HepG2 (cell line): Measurements from ENCODE around the gene TBC1D5. TPM values are rescaled to one million over a fixed set of nuclear protein-coding genes. Genes with fewer than 3 reads are reported as not detected.

Experiments used
- ARID5B ChIP-seq: IDR thresholded peaks from 2 replicates; pipeline ENCODE4 v1.4.0; 2020; ENCODE audit warnings: mild to moderate bottlenecking, missing genetic modification reagents
- ESRRA ChIP-seq: sonication (generic); formaldehyde crosslinking; IDR thresholded peaks from 2 replicates; pipeline ENCODE4 v1.5.1; 2020; ENCODE audit warnings: mild to moderate bottlenecking, low read depth, missing genetic modification reagents
- LRRFIP1 ChIP-seq: sonication (generic); formaldehyde crosslinking; conservative IDR thresholded peaks from 2 replicates; pipeline ENCODE4 v1.4.0; 2020; ENCODE audit warnings: missing genetic modification reagents
- TEAD3 ChIP-seq: optimal IDR thresholded peaks from 2 replicates; pipeline ENCODE3; 2016; ENCODE audit warnings: borderline replicate concordance
- TFAP4 ChIP-seq: sonication (generic); IDR thresholded peaks from 2 replicates; pipeline ENCODE4 v1.6.1; 2016; ENCODE audit warnings: low read depth, borderline replicate concordance
- UBTF ChIP-seq: sonication (generic); formaldehyde crosslinking; IDR thresholded peaks from 2 replicates; pipeline ENCODE4 v1.4.0; 2020; ENCODE audit warnings: mild to moderate bottlenecking, missing genetic modification reagents
- polyA plus RNA-seq, 8 experiments: library from polyadenylated mRNA; depleted of rRNA in 3 of 8; stranded (reverse) in 7 of 8; unstranded in 1 of 8; fragments of >200 nt; fragmentation: Illumina TruSeq in 4 of 8; extraction: Trizol in 4 of 8; gene quantifications; 2 replicates each; pipeline versions ENCODE4 v1.2.1 to v1.2.3, GENCODE V29; 2011 to 2016; ENCODE audit warnings: low read depth in 4 of 8, missing spikeins in 1 of 8, mixed read lengths in 1 of 8; ENCODE audit not compliant: insufficient read depth in 1 of 8
- total RNA-seq, 5 experiments: library from RNA; depleted of rRNA; stranded (reverse); fragments of >200 nt; fragmentation: Illumina TruSeq; extraction: Trizol; gene quantifications; 2 replicates each; pipeline ENCODE4 v1.2.3, GENCODE V29; 2016; ENCODE audit warnings: low read depth in 1 of 5

The TBC1D5 gene
- total and polyA plus RNA-seq, 2 of the 13 experiments (the other 11 are each of a cell fraction or from before 2014, with no cell fraction given): 19.2 to 33.3 TPM

GRCh38 chr3:17589888-17590287 is 152.5 kb downstream of the TBC1D5 start (continued):
- peak; percentile 49 for TF ChIP-seq ARID5B (CRISPR knock-in tag)
- no peak for TF ChIP-seq UBTF (CRISPR knock-in tag)
- TF ChIP-seq LRRFIP1 (CRISPR knock-in tag): no peak
- TF ChIP-seq TEAD3: peak; percentile 84
- peak; percentile 81; the same call in 1 of the 2 replicates for TF ChIP-seq TFAP4
- TF ChIP-seq ESRRA (CRISPR knock-in tag): no peak
